B cell (primary cell): ENCODE data around the gene DNAJC16. TPM values are rescaled to one million over a fixed set of nuclear protein-coding genes. Genes with fewer than 3 reads are reported as not detected.

ENCODE experiments used
- ATAC-seq: fragments of 200-7000 bp; cut with Tn5 transposase; one replicate; pipeline ENCODE4 v1.10.0; 2021; ENCODE audit warnings: low read depth, mild to moderate bottlenecking, moderate number of reproducible peaks, moderate library complexity
- CTCF ChIA-PET: fragments of 350-600 bp; sonication (Branson Sonifier 250); formaldehyde crosslinking; loops from one replicate; lab custom pipeline; 2021; ENCODE audit warnings: antibody characterized with exemption, inconsistent platforms; lab: Charles Lee
- POLR2A ChIA-PET: fragments of 350-600 bp; sonication (Branson Sonifier 250); formaldehyde crosslinking; loops from one replicate; lab custom pipeline; 2021; ENCODE audit warnings: antibody characterized with exemption; lab: Charles Lee
- DNase-seq: peaks from one replicate; pipeline ENCODE4 v3.0.0; 2013
- H2AFZ ChIP-seq: 2 replicates; pipeline ENCODE4 v1.6.1; 2012; ENCODE audit warnings: mild to moderate bottlenecking, low read depth, low read length; ENCODE audit not compliant: insufficient read depth, poor library complexity, severe bottlenecking
- H3K27ac ChIP-seq, 2 donors: 1 replicate in 1 of 2; 2 replicates in 1 of 2; pipeline ENCODE4 v1.5.1; 2012 to 2013; ENCODE audit warnings: low read length in 2 of 2, mild to moderate bottlenecking in 2 of 2, moderate library complexity in 1 of 2
- H3K27me3 ChIP-seq, 4 experiments: fragments of 200-600 bp in 1 of 4; sonication (generic) in 1 of 4; replicated peaks in 1 of 4; 1 replicate in 2 of 4; 2 replicates in 2 of 4; pipeline versions ENCODE4 v1.6.1 to v1.7.0; 2013 to 2016; ENCODE audit warnings: low read length in 3 of 4, mild to moderate bottlenecking in 2 of 4, mixed read lengths in 1 of 4, moderate library complexity in 1 of 4; ENCODE audit not compliant: insufficient read depth in 4 of 4, control insufficient read depth in 3 of 4; ENCODE audit errors: control extremely low read depth in 1 of 4
- H3K36me3 ChIP-seq, 2 experiments: replicated peaks in 1 of 2; 1 replicate in 1 of 2; 2 replicates in 1 of 2; pipeline versions ENCODE4 v1.6.1 to v1.7.1; 2013; ENCODE audit warnings: low read length in 1 of 2; ENCODE audit not compliant: insufficient read depth in 2 of 2, control insufficient read depth in 1 of 2; ENCODE audit errors: control extremely low read depth in 1 of 2, extremely low read depth in 1 of 2
- H3K4me1 ChIP-seq, 2 donors: fragments of 200-600 bp in 1 of 2; sonication (generic) in 1 of 2; 1 replicate in 1 of 2; 2 replicates in 1 of 2; pipeline versions ENCODE4 v1.5.1 to v1.6.1; 2013 to 2017; ENCODE audit warnings: low read length in 2 of 2; ENCODE audit not compliant: control insufficient read depth in 2 of 2, insufficient read depth in 2 of 2
- H3K4me2 ChIP-seq: replicated peaks from 2 replicates; pipeline ENCODE3; 2012; ENCODE audit warnings: mild to moderate bottlenecking, low read depth, low read length; ENCODE audit not compliant: poor library complexity, severe bottlenecking
- H3K4me3 ChIP-seq, 5 experiments: fragments of 200-600 bp in 1 of 5; sonication (generic) in 1 of 5; 1 replicate in 3 of 5; 2 replicates in 2 of 5; pipeline versions ENCODE4 v1.5.1 to v1.7.0; 2011 to 2016; ENCODE audit warnings: low read length in 4 of 5, mild to moderate bottlenecking in 4 of 5, low read depth in 2 of 5, control low read depth in 1 of 5, moderate library complexity in 1 of 5; ENCODE audit not compliant: insufficient read depth in 1 of 5; ENCODE audit errors: control extremely low read depth in 1 of 5, extremely low read depth in 1 of 5
- H3K79me2 ChIP-seq: fragments of 200-600 bp; sonication (generic); one replicate; pipeline ENCODE4 v1.6.0; 2016; ENCODE audit warnings: low read length; ENCODE audit not compliant: control insufficient read depth, insufficient read depth
- H3K9ac ChIP-seq: fragments of 200-600 bp; sonication (generic); 2 replicates; pipeline ENCODE4 v1.6.1; 2017; ENCODE audit warnings: mild to moderate bottlenecking, low read length, moderate library complexity
- H3K9me3 ChIP-seq, 3 donors: one replicate each; pipeline versions ENCODE4 v1.6.1 to v1.7.1; 2013; ENCODE audit warnings: low read length in 2 of 3; ENCODE audit not compliant: control insufficient read depth in 2 of 3, insufficient read depth in 1 of 3; ENCODE audit errors: control extremely low read depth in 1 of 3
- H4K20me1 ChIP-seq: 2 replicates; pipeline ENCODE4 v1.6.0; 2012; ENCODE audit warnings: mild to moderate bottlenecking, low read length; ENCODE audit not compliant: insufficient read depth, control insufficient read depth, poor library complexity, severe bottlenecking
- H3K27ac Mint-ChIP-seq: one replicate; pipeline ENCODE4 v1.8.0; 2021; ENCODE audit warnings: mixed read lengths
- H3K27me3 Mint-ChIP-seq: one replicate; pipeline ENCODE4 v1.8.0; 2021; ENCODE audit warnings: mixed read lengths
- H3K4me1 Mint-ChIP-seq: one replicate; pipeline ENCODE4 v1.8.0; 2021; ENCODE audit warnings: mixed read lengths
- H3K4me3 Mint-ChIP-seq: one replicate; pipeline ENCODE4 v1.8.0; 2021; ENCODE audit warnings: mixed read lengths
- H3K9me3 Mint-ChIP-seq: one replicate; pipeline ENCODE4 v1.8.0; 2022; ENCODE audit warnings: mixed read lengths; ENCODE audit not compliant: insufficient read depth
- CTCF ChIP-seq: fragments of 200-600 bp; IDR thresholded peaks from one replicate; pipeline ENCODE4 v1.8.0; 2022; ENCODE audit warnings: antibody characterized with exemption, mild to moderate bottlenecking
- EZH2 ChIP-seq: IDR thresholded peaks from 2 replicates; pipeline ENCODE4 v1.6.1; 2012; ENCODE audit warnings: borderline replicate concordance, low read depth, mild to moderate bottlenecking, moderate library complexity, low read length; ENCODE audit not compliant: insufficient read depth, poor library complexity, severe bottlenecking
- WGBS: methylation state at CpG from one replicate; pipeline ENCODE4 v1.1.5; 2013; ENCODE audit warnings: missing lambda C conversion rate; ENCODE audit not compliant: insufficient coverage; 5-methylcytosine and 5-hydroxymethylcytosine counted together
- intact Hi-C: fragments of 100-400 bp; cut with micrococcal nuclease; formaldehyde crosslinking; loops from one replicate; pipeline ENCODE4 v1.10.0; 2022
- polyA plus RNA-seq: library from polyadenylated mRNA; depleted of rRNA; stranded (reverse); fragments of >200 nt; gene quantifications from 2 replicates; pipeline ENCODE4 v1.2.3, GENCODE V29; 2012
- total RNA-seq, 2 donors: library from RNA; stranded (reverse); fragments of 120-200 nt in 1 of 2; gene quantifications; 1 replicate in 1 of 2; 2 replicates in 1 of 2; pipeline versions ENCODE4 v1.2.3 to v1.2.4, GENCODE V29; 2013 to 2022

DNAJC16 gene
- total and polyA plus RNA-seq, 2 donors (not counting 1 experiment from before 2014, with no cell fraction given), result 16.9 to 47.1 TPM

DNA sequence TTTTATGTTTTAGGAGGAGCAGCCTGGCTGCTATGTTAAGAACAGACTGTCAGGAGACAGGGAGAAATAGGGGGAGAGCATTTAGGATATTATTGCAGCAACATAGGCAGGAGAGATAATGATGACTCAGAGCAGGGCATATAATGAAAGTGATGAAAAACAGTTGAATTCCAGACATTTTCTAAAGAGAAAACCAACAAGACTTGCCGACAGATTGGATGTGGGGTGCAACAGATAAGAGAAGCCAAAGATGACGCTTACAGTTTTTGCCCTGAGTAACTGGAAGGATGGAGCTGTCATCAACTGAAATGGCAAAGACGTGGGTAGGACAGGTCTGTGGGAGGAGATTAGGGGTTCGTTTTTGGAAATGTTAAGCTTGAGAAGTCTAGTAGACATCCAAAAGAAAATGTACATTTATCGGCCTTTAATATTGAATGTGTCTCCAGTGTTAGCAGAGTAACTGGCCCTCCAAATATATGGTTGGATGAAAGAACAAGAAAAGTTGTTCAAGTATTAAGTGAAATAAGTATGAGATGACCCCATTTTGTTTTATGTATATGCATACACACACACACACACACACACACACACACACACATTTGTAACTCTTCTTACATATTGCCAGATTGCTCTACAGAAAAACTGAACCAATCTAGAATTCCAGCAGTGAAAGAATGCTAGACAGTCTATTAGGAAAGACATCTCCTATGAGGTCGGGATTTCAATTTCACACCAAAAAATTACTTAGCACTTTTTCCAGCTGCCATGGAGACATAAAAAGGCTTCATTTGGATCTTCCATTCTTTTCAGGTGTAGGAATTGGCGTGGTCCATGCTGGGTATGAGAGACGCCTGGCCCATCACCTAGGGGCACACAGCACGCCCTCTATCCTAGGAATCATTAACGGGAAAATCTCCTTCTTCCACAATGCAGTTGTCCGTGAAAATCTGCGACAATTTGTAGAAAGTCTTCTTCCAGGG, 17.2 kb downstream of the DNAJC16 start:
- intact Hi-C loops, result no loop called here
- DNase-seq (no peak), ATAC-seq (no peak)
- no peaks in the 10 kb centered on the region for H3K9me3 ChIP-seq
- CTCF ChIA-PET, result no interaction called here
- no peak overlapping the region for H2AFZ ChIP-seq
- 88% methylated on average over 5 of the region's 12 CpGs for WGBS
- POLR2A ChIA-PET, result no interaction called here
- H3K9ac ChIP-seq, result no peak overlapping the region
- H3K27me3 Mint-ChIP-seq, result no peaks in the 10 kb centered on the region
- H3K27ac ChIP-seq, result no peak overlapping the region
- no peaks in the 10 kb centered on the region for H3K4me1 ChIP-seq
- no peaks in the 10 kb centered on the region for H3K27me3 ChIP-seq
- H4K20me1 ChIP-seq, result peaks cover 7% of the 10 kb centered on the region
- TF ChIP-seq EZH2 (no peak), CTCF (no peak)
- H3K4me1 Mint-ChIP-seq, result no peaks in the 10 kb centered on the region
- H3K79me2 ChIP-seq, result peaks cover 8% of the 10 kb centered on the region
- H3K27ac Mint-ChIP-seq, result no peak overlapping the region
- H3K9me3 Mint-ChIP-seq, result no peaks in the 10 kb centered on the region
- H3K36me3 ChIP-seq, result peaks cover 2 to 73% of the 10 kb centered on the region in 2 experiments
- no peak overlapping the region for H3K4me3 ChIP-seq
- no peak overlapping the region for H3K4me3 Mint-ChIP-seq
- H3K4me2 ChIP-seq, result no peak overlapping the region

DNA sequence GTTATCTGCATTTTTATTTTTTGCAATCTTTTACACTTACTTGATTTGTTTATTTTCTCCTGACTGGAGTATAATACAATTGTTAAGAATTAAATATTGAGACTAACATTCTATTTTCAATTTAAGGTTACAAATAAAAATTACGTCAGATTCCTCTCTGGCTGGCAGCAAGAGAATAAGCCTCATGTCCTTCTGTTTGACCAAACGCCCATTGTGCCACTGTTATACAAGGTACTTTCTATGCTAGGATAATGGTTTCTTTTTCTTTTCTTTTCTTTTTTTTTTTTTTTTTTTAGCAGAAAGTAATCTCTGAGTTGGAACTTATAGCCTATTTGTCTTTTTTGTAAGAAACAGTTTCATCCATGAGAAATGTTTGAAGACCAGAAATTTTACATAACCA, 20.0 kb downstream of the DNAJC16 start:
- Mint-ChIP-seq H3K27me3 (no peaks in the 10 kb centered on the region), H3K27ac (peak overlapping the region; percentile 41), H3K4me1 (peaks cover 4% of the 10 kb centered on the region), H3K4me3 (no peak overlapping the region), H3K9me3 (no peaks in the 10 kb centered on the region)
- Histone ChIP-seq H3K36me3 (peaks cover 2 to 65% of the 10 kb centered on the region in 2 experiments), H2AFZ (no peak overlapping the region), H3K79me2 (no peaks in the 10 kb centered on the region), H3K4me1 (no peaks in the 10 kb centered on the region), H3K4me3 (no peak overlapping the region), H3K9me3 (no peaks in the 10 kb centered on the region), H3K27ac (no peak overlapping the region), H3K27me3 (no peaks in the 10 kb centered on the region), H3K9ac (no peak overlapping the region), H4K20me1 (peaks cover 5% of the 10 kb centered on the region), H3K4me2 (no peak overlapping the region)
- no peak for TF ChIP-seq EZH2
- TF ChIP-seq CTCF, result no peak
- intact Hi-C loops, result no loop called here
- ChIA-PET POLR2A (no interaction called here), CTCF (interaction anchor here (0.6 to 0.7 kb wide), 2 partner anchors 39 to 316 kb away, joined by 3 read pairs; no protein-coding TSS in a partner anchor)
- DNase-seq (no peak), ATAC-seq (no peak)
- WGBS, result no CpG with 5 or more reads among the region's 2 CpGs
